SHP77 (cell line): ENCODE data around the gene BABAM1.
"Not testable (repeated sequence)": the region's sequence is repeated elsewhere in the genome, so short reads cannot be mapped to it uniquely, and the experiment has no call there.

Experiments
- DNase-seq, 2 experiments: peaks; one replicate each; lab custom pipeline; 2025; lab: John Stamatoyannopoulos, UW

Gene BABAM1

GRCh38 chr19:17243830-17244617 is 23.2 kb upstream of the BABAM1 start:
- DNase-seq: no peak

- no peak for DNase-seq
Measured at GRCh38 chr19:17244618-17245534, 22.4 kb upstream of the BABAM1 start.

DNA sequence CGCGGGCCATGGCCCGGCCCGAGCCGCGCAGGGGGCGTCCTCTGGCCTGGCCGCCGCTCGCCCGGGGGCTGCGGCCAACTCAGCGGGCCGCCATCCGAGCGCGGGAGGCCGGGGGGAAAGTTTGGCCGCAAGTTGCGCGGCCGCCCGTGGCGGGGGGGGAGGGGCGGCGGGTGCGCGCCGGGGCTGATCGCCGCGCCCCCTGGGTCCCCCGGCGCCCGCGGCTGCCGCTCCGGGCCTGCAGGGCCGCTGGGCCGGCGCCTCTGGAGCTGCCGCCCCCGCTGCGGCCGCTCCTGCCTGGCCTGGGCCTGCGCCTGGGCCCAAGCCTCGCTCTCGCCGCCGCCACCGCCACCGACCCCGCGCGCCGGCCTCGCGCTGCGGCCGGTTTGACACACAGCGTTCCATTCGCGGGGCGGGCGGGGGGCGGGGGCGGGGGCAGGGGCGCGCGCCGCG is 21.7 kb upstream of the BABAM1 start, which contains the start of gene NR2F6:
Gene NR2F6, minus strand, starts transcription at position 385 of the 450 bp plus-strand sequence. CDS start 699 bp downstream, outside the sequence.
- DNase-seq: no peak

DNA sequence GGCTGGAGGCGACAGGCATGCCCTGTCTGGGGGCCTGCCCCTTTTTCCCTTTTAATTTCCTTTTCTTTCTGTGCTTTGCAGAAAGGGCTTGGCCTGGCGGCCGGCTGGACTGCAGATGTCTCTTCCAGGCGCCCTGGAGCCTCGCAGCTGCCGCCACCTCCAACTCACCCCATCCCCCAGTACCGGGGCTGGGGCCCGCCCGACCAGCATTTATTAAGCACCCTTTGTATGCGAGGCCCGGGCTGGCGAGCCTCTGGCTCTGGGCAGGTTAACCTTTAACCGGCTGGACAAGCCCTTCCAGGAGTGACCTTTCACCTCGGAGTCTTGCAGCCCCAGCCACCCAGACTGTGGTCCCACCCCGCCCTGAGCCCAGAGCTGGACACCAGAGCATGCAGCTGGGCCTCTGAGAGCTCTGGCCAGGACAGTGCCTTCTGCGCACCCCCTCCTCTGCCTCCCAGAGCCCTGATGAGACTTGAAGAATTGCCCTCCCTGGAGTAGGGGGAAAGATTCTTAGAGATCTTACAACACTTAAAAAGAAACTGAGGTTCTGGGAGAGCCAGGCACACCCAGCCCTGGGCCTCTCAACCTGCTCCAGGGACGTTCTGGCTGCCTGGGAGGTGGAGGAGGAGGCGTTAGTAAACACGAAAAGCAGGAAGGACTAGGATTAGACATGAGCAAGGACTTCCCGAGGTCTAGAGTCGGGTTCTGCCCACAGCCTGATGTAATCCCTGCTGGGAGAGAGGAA is 20.4 kb upstream of the BABAM1 start:
- DNase-seq: peak in 1 of 2 experiments; percentile 56

GRCh38 chr19:17248011-17248776 is 19.0 kb upstream of the BABAM1 start:
- peak in 1 of 2 experiments; percentile 20 for DNase-seq

GRCh38 chr19:17249887-17250548 is 17.2 kb upstream of the BABAM1 start:
- DNase-seq: no peak

- no peak for DNase-seq
Measured at GRCh38 chr19:17254636-17255035, 12.6 kb upstream of the BABAM1 start.

GRCh38 chr19:17255150-17255621 is 12.1 kb upstream of the BABAM1 start:
- DNase-seq: peak; percentile 40 to 49

- no peak for DNase-seq
Measured at GRCh38 chr19:17256130-17256529, 11.1 kb upstream of the BABAM1 start.

GRCh38 chr19:17259118-17259780 is 8.0 kb upstream of the BABAM1 start:
- no peak for DNase-seq

DNA sequence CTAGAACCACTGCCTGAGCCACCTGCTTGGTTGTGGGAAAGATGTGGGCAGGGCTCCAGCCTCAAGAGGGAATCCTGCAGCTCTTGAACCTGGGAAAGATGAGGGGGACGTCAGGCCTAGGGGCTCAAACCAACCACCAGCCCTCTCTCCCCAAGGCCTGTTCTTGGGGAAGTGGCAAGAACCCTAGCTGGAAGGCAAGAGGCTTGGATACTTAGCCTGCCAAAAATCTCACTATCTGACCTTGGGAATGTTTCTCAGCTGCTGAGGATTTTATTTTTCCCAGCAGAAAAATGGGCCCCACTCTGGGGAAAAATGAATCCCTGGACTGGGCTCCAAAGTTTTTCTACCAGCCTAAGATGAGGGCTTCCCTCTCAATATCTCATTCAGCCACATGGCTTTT is 7.3 kb upstream of the BABAM1 start:
- no peak for DNase-seq

GRCh38 chr19:17260842-17261325 is 6.4 kb upstream of the BABAM1 start:
- DNase-seq: peak; percentile 82 to 89

- DNase-seq: no peak
Measured at GRCh38 chr19:17262557-17262956, 4.7 kb upstream of the BABAM1 start.

GRCh38 chr19:17263712-17264640 is 3.3 kb upstream of the BABAM1 start:
- DNase-seq: no peak

- DNase-seq: no peak
Measured at GRCh38 chr19:17264641-17264979, 2.6 kb upstream of the BABAM1 start, which contains the start of gene USHBP1. Gene USHBP1 (minus strand): TSS chr19:17264745. CDS start chr19:17264299, 446 bp downstream.

DNA sequence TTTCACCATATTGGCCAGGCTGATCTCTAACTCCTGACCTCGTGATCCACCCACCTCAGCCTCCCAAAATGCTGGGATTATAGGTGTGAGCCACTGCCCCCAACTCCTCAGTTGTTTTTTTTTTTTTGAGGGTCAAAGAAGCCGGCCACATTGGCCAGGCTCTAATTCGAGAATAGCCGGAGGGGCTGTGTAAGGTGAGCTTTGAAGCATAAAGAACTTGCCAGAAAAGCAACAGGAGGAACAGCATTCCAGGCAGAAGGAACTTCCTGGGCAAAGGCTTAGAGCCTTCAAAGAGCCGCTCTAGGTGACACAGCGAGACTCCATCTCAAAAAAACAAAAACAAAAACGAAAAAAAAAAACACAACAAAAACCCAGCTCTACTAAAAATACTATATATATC is 1.2 kb upstream of the BABAM1 start:
- no peak for DNase-seq

DNA sequence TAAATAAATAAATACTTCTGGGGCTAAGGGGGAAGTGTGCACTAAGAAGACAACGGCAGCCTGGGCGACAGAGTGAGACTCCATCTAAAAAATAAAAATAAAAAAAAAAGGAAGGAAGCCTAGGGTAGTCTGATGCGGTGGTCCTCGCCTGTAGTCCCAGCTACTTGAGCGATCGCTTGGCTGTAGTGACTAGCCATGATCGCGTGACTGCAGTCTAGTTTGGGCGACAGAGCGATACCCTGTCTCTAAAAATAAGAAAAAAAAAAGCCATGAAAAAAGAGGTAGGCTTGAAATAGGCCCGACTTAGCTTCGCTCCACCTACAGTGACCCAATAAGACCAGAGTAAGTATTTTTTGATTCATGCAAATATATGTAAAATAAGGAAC is 661 bp upstream of the BABAM1 start:
- DNase-seq: peak in 1 of 2 experiments; percentile 69

- DNase-seq: no peak
Measured at GRCh38 chr19:17268754-17269153, 1.5 kb downstream of the BABAM1 start.

- DNase-seq: not testable (repeated sequence)
Measured at GRCh38 chr19:17274892-17275291, 7.6 kb downstream of the BABAM1 start.
